ENCODE results near the gene CERS6. TPM values are rescaled to one million over a fixed set of nuclear protein-coding genes. Genes with fewer than 3 reads are reported as not detected.

The CERS6 gene
- total and polyA plus RNA-seq, 8 donors, result 18.8 to 24.5 (median 22.1) TPM

DNA sequence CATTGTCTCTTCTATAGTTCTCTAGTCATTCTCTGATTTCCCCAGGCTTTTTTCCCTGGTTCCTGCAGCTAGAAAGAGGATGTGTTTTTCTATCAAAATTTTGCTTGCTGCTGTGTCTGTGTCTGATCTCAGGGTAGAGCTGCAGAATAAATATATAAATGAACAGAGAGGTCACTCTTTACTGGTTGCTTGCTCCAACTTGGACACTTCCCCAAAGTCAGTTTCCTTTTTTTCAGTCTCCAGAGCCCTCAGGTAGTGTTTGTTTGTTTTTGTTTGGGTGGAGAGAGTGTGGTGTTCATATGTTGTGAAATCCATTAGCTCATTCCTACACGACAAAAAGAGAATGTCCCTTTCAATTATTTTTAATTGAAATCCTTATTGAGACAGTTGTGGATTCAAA, 85.8 kb downstream of the CERS6 start:
- intact Hi-C loops (cut with DNase I), result no loop called here
- Histone ChIP-seq H3K9me3 (peaks cover 0 to 16% of the 10 kb centered on the region in 2 donors), H3K27me3 (no peaks in the 10 kb centered on the region), H3K36me3 (no peaks in the 10 kb centered on the region), H3K4me3 (no peak overlapping the region), H3K27ac (no peak overlapping the region), H3K4me1 (peaks cover 0 to 17% of the 10 kb centered on the region in 2 donors)
- ATAC-seq, result peak; percentile 19
- no peak for TF ChIP-seq CTCF (IDR thresholded peaks at IDR 0.05)
- DNase-seq, result no peak

- ATAC-seq (no peak), DNase-seq (no peak)
- intact Hi-C loops (cut with DNase I), result no loop called here
- Histone ChIP-seq H3K4me3 (no peak overlapping the region), H3K27me3 (no peaks in the 10 kb centered on the region), H3K36me3 (peaks cover 0 to 4% of the 10 kb centered on the region in 2 donors), H3K9me3 (peaks cover 0 to 16% of the 10 kb centered on the region in 2 donors), H3K27ac (no peak overlapping the region), H3K4me1 (peaks cover 0 to 17% of the 10 kb centered on the region in 2 donors)
- no peak for TF ChIP-seq CTCF (IDR thresholded peaks at IDR 0.05)
Observed at GRCh38 chr2:168543037-168543436, 87.0 kb downstream of the CERS6 start.

- TF ChIP-seq CTCF (IDR thresholded peaks at IDR 0.05), result no peak
- no peak overlapping the region for H3K27ac ChIP-seq
- ATAC-seq (no peak), DNase-seq (no peak)
- intact Hi-C loops (cut with DNase I), result no loop called here
- peaks cover 0 to 4% of the 10 kb centered on the region in 2 donors for H3K36me3 ChIP-seq
- no peak overlapping the region for H3K4me3 ChIP-seq
- no peaks in the 10 kb centered on the region for H3K27me3 ChIP-seq
- H3K4me1 ChIP-seq, result peaks cover 0 to 17% of the 10 kb centered on the region in 2 donors
- peaks cover 0 to 16% of the 10 kb centered on the region in 2 donors for H3K9me3 ChIP-seq
Observed at GRCh38 chr2:168543935-168544334, 87.9 kb downstream of the CERS6 start.

GRCh38 chr2:168545439-168546082, 89.5 kb downstream of the CERS6 start:
- Histone ChIP-seq H3K27ac (no peak overlapping the region), H3K36me3 (peaks cover 0 to 4% of the 10 kb centered on the region in 2 donors), H3K9me3 (peaks cover 0 to 2% of the 10 kb centered on the region in 2 donors), H3K27me3 (no peaks in the 10 kb centered on the region), H3K4me3 (no peak overlapping the region), H3K4me1 (peaks cover 0 to 17% of the 10 kb centered on the region in 2 donors)
- no peak for DNase-seq
- no peak for TF ChIP-seq CTCF (IDR thresholded peaks at IDR 0.05)
- intact Hi-C loops (cut with DNase I), result no loop called here
- ATAC-seq, result peak; percentile 63

DNA sequence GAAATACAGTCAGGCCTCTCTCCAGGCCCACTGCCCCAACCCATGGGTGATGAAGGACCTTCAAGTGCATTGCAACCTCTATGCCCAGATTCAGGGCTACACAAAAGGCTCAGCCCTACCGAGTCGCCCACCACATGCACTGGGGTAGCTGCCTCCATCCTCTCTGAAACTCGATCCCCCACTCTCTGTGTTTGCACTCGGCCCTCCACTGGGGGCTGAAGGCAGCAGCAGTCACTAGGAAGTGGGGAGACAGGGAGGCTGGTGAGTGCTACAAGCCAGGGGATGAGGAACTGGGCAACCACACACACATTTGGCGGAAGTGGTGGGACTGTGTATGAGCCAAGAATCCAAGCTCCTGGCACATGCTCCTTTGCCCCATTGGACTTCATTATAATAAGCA, 94.6 kb downstream of the CERS6 start:
- ATAC-seq, result peak; percentile 66
- Histone ChIP-seq H3K4me3 (no peak overlapping the region), H3K27me3 (no peaks in the 10 kb centered on the region), H3K36me3 (peaks cover 0 to 4% of the 10 kb centered on the region in 2 donors), H3K27ac (no peak overlapping the region), H3K4me1 (peaks cover 0 to 9% of the 10 kb centered on the region in 2 donors), H3K9me3 (no peaks in the 10 kb centered on the region)
- no peak for TF ChIP-seq CTCF (IDR thresholded peaks at IDR 0.05)
- intact Hi-C loops (cut with DNase I), result no loop called here
- peak in 2 of 4 donors; percentile 59 to 69 for DNase-seq
